ENCODE measurements around the gene ZNF426.

Gene ZNF426

DNA sequence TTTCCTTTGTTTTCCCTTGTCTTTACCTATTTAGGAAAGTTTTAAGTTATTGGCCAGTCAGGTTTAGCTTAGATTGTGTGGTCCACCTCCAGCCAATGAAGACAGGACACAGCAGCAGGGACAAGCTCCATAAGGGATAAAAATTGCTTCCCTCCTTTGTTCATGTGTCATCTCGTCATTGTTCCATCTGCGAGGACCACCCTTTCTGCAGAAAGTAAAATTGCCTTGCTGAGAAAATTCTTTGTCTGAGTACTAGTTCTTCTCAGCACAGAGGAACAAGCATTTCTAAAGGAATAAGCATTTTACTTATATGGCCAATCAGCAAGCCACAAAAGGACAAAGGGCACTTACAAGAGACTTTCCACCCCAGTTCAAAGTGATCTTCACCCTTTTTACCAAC lies 51.4 kb downstream of the ZNF426 start:
- Histone ChIP-seq H3K9me3 (ENCODE audit: low read length) (peaks cover 9% of the 10 kb centered on the region), H3K4me1 (ENCODE audit: insufficient read depth, low read length) (no peaks in the 10 kb centered on the region), H3K9ac (ENCODE audit: low read length) (no peak overlapping the region), H3K36me3 (ENCODE audit: insufficient read depth, low read length) (no peaks in the 10 kb centered on the region), H3K4me3 (ENCODE audit: low read depth in 1 of 2, low read length in 2 of 2) (no peak overlapping the region), H3K27me3 (ENCODE audit: control insufficient read depth in 1 of 2, insufficient read depth in 2 of 2, low read length in 2 of 2) (no peaks in the 10 kb centered on the region), H3K27ac (ENCODE audit: low read depth, low read length) (no peak overlapping the region)

DNA sequence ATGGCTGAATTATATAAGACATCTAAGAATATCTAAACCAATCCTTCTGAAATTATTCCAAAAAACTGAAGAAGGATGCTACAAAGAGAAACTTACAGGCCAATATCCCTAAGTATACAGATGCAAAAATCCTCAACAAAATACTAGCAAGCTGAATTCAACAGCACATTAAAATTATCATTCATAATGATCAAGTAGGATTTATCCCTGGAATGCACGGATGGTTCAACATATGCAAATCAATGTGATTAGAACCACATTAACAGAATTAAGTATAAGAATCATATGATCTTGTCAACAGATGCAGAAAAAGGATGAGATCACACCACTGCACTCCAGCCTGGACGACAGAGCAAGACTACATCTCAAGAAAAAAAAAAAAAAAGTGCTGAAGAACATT lies 53.3 kb downstream of the ZNF426 start:
- H3K27me3 ChIP-seq (ENCODE audit: control insufficient read depth in 1 of 2, insufficient read depth in 2 of 2, low read length in 2 of 2): no peaks in the 10 kb centered on the region
- H3K9ac ChIP-seq (ENCODE audit: low read length): no peak overlapping the region
- no peak overlapping the region for H3K4me3 ChIP-seq (ENCODE audit: low read depth in 1 of 2, low read length in 2 of 2)
- no peaks in the 10 kb centered on the region for H3K4me1 ChIP-seq (ENCODE audit: insufficient read depth, low read length)
- peaks cover 9% of the 10 kb centered on the region for H3K9me3 ChIP-seq (ENCODE audit: low read length)
- H3K27ac ChIP-seq (ENCODE audit: low read depth, low read length): no peak overlapping the region
- H3K36me3 ChIP-seq (ENCODE audit: insufficient read depth, low read length): no peaks in the 10 kb centered on the region

DNA sequence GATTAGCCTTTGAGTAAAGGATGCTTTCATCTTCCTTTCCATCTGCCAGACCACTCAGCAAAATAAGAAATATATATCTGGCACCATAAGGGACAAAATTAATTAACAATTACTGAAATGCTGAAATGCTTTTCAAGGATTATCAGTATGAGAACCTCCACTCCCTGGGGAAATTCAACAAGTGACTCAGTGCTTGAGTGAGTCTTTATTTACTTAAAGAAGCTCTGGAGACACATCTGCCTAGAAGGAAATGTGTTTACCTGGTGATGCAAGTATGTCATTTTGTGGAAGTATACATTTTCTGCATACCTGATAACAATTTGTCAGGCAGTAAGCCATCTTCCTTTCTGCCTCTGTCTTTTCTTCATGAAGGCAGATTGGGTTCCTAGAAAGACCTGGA lies 63.5 kb downstream of the ZNF426 start:
- Histone ChIP-seq H3K27ac (ENCODE audit: low read depth, low read length) (no peak overlapping the region), H3K36me3 (ENCODE audit: insufficient read depth, low read length) (no peaks in the 10 kb centered on the region), H3K4me3 (ENCODE audit: low read depth in 1 of 2, low read length in 2 of 2) (no peak overlapping the region), H3K27me3 (ENCODE audit: control insufficient read depth in 1 of 2, insufficient read depth in 2 of 2, low read length in 2 of 2) (no peaks in the 10 kb centered on the region), H3K4me1 (ENCODE audit: insufficient read depth, low read length) (no peaks in the 10 kb centered on the region), H3K9me3 (ENCODE audit: low read length) (no peaks in the 10 kb centered on the region), H3K9ac (ENCODE audit: low read length) (no peak overlapping the region)

Data from muscle layer of colon (tissue), 2 donors.